ENCODE measurements around the gene KIF4A. TPM values are rescaled to one million over a fixed set of nuclear protein-coding genes. Genes with fewer than 3 reads are reported as not detected.

Gene KIF4A
- total RNA-seq, 2 experiments from 2014 or later: 19.5 to 22.3 TPM

DNA sequence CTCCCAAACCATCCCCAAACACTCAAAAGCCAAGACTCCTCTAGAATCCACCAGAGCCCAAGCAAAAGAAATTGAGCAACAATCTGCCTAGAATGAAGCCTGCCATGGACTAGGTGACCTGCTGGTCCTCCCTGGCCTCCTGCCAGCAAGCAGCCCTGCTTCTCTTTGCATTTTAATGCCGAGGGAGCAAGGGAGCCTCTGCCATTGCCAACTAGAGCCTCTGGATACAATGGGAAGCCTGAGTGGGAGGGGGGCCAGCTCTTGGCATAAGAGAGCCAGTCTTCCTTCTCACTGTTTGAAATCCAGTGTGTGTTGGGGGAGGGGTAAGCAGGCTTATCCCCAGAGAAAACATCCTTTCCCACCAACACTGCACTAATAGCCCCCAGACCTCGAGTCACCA is 131.7 kb downstream of the KIF4A start:
- Mint-ChIP-seq H3K9me3 (no peaks in the 10 kb centered on the region), H3K4me3 (no peak overlapping the region), H3K27ac (no peak overlapping the region), H3K4me1 (ENCODE audit: low read depth) (no peaks in the 10 kb centered on the region), H3K27me3 (peaks cover 1% of the 10 kb centered on the region), H3K36me3 (ENCODE audit: low read depth) (no peaks in the 10 kb centered on the region)
- ChIA-PET POLR2A (no interaction called here), CTCF (no interaction called here)
- ATAC-seq: no peak
- intact Hi-C loops (cut with micrococcal nuclease): no loop called here
- no peak for DNase-seq
- TF ChIP-seq, protein P1, sequence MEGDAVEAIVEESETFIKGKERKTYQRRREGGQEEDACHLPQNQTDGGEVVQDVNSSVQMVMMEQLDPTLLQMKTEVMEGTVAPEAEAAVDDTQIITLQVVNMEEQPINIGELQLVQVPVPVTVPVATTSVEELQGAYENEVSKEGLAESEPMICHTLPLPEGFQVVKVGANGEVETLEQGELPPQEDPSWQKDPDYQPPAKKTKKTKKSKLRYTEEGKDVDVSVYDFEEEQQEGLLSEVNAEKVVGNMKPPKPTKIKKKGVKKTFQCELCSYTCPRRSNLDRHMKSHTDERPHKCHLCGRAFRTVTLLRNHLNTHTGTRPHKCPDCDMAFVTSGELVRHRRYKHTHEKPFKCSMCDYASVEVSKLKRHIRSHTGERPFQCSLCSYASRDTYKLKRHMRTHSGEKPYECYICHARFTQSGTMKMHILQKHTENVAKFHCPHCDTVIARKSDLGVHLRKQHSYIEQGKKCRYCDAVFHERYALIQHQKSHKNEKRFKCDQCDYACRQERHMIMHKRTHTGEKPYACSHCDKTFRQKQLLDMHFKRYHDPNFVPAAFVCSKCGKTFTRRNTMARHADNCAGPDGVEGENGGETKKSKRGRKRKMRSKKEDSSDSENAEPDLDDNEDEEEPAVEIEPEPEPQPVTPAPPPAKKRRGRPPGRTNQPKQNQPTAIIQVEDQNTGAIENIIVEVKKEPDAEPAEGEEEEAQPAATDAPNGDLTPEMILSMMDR (IDR thresholded peaks at IDR 0.05): no peak

DNA sequence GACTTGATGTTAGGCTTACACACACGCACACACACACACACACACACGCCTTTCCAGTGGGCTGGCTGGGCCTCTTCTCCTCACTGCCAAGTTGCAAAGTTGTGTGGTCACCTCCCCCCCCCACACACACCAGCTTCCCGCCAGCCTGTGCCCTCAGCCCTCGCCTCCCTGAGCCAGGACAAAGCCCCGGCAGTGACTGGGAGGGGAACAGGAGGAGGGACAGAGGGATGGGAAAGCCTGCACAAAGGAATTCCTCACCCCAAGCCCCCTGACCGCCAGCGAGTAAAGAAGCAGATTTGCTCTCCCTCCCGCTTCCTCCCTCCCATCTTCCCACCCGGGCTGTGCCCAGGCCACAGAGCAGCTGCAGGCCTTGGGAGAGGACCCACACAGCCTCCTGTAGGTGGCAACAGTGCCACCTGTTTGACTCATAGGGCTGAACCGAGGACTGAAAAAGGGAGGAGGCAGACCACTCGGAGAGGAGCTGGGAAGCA is 133.0 kb downstream of the KIF4A start, which contains the start of gene GDPD2:
Gene GDPD2 (plus strand): TSS at position 464 of the 491 bp plus-strand sequence. CDS start 1,671 bp downstream, outside the sequence.
- Mint-ChIP-seq H3K9me3 (no peaks in the 10 kb centered on the region), H3K4me3 (no peak within 1 kb of the TSS), H3K27ac (no peak within 1 kb of the TSS), H3K27me3 (peaks cover 1% of the 10 kb centered on the region), H3K36me3 (ENCODE audit: low read depth) (no peaks in the 10 kb centered on the region), H3K4me1 (ENCODE audit: low read depth) (no peaks in the 10 kb centered on the region)
- DNase-seq (peak; percentile 6), ATAC-seq (no peak)
- CTCF ChIA-PET: interaction anchor here (0.6 to 1.5 kb wide), 2 partner anchors 10 to 19 kb away, joined by 3 to 4 read pairs; no protein-coding TSS in a partner anchor
- intact Hi-C loops (cut with micrococcal nuclease): no loop called here
- TF ChIP-seq, protein P1 (IDR thresholded peaks at IDR 0.05): no peak
- POLR2A ChIA-PET: no interaction called here

DNA sequence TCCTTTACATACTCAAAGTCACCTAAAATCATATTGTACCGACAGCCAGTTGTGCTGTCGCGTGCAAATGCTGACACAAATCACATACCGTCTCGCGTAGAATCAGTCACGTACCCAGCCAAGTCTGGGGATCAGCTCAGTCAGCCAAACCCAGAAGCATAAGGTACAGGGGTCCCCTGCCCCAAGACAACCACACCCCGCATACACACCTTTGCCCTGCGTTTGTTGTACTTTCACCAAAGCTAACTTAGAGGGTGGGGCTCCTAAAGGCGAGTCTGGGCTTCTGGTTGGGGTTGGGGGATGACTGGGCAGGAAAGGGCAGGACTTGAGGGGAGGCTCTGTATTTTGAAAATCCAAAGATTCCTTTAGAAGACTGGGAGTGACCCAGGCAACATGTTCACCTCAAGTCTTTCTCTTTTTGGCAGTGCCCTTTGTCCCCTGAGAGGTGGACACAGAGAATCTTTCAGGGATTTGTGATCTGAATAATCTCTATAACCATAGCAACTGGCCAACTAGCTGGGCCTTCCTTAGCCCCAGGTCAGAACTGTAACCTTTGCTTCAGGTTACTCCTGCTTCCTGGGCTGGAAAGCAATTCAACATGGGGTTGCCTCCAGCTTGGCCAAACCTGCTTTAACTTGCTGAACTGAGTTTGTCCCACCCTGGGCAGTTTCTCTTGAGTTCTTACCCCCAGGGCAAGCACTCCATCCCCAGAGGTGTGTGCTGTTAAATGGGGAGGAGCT is 134.2 kb downstream of the KIF4A start:
- Mint-ChIP-seq H3K36me3 (ENCODE audit: low read depth) (no peaks in the 10 kb centered on the region), H3K9me3 (no peaks in the 10 kb centered on the region), H3K27me3 (peaks cover 1% of the 10 kb centered on the region), H3K4me1 (ENCODE audit: low read depth) (no peaks in the 10 kb centered on the region), H3K27ac (no peak overlapping the region), H3K4me3 (no peak overlapping the region)
- POLR2A ChIA-PET: no interaction called here
- intact Hi-C loops (cut with micrococcal nuclease): no loop called here
- DNase-seq: no peak
- no peak for ATAC-seq
- TF ChIP-seq, protein P1 (IDR thresholded peaks at IDR 0.05): no peak
- CTCF ChIA-PET: interaction anchor here (1.3 kb wide), 1 partner anchor 9 kb away, joined by 4 read pairs; no protein-coding TSS in a partner anchor

DNA sequence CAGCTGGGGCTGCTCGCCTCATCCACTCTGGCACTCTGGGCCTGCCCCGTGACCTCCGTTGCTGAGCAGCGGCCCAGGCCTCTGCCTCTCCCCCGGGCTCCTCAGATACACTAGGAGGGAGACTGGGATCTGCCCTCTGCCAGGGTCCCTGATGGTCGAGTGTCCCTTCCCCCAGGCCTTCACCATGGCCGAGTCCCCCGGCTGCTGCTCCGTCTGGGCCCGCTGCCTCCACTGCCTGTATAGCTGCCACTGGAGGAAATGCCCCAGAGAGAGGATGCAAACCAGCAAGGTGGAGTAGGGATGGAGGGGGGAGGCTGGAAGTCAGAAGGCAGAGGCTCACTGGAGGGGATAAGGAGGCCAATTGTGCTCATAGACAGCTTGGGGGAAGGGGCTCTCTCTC is 134.9 kb downstream of the KIF4A start:
- POLR2A ChIA-PET: no interaction called here
- Mint-ChIP-seq H3K27me3 (peaks cover 1% of the 10 kb centered on the region), H3K4me3 (no peak overlapping the region), H3K9me3 (no peaks in the 10 kb centered on the region), H3K36me3 (ENCODE audit: low read depth) (no peaks in the 10 kb centered on the region), H3K27ac (no peak overlapping the region), H3K4me1 (ENCODE audit: low read depth) (no peaks in the 10 kb centered on the region)
- DNase-seq: no peak
- TF ChIP-seq, protein P1 (IDR thresholded peaks at IDR 0.05): no peak
- CTCF ChIA-PET: interaction anchor here (1.3 kb wide), 1 partner anchor 8 kb away, joined by 4 read pairs; no protein-coding TSS in a partner anchor
- intact Hi-C loops (cut with micrococcal nuclease): no loop called here
- ATAC-seq: no peak

All from activated CD8-positive, alpha-beta T cell treated with anti-CD3 and anti-CD28 coated beads for 36 hours (primary cell).